Measurements from ENCODE around the gene TMEM207. TPM values are rescaled to one million over a fixed set of nuclear protein-coding genes. Genes with fewer than 3 reads are reported as not detected.

TMEM207 gene
- polyA plus RNA-seq, 1 experiment, result not detected

GRCh38 chr3:190436331-190436730, 13.4 kb downstream of the TMEM207 start:
- TF ChIP-seq CTCF (IDR thresholded peaks at IDR 0.05; ENCODE audit: low read depth, low read length), result no peak
- ChIA-PET CTCF (no interaction called here), POLR2A (no interaction called here)
- no peak overlapping the region for H3K27ac ChIP-seq (ENCODE audit: low read depth, low read length)
- H3K9me3 ChIP-seq (ENCODE audit: control insufficient read depth, insufficient read depth, low read length), result peaks cover 3% of the 10 kb centered on the region
- H3K4me3 ChIP-seq (ENCODE audit: low read depth, low read length), result no peak overlapping the region
- no peak for DNase-seq (ENCODE audit: low read depth, low spot score)
- no peaks in the 10 kb centered on the region for H3K27me3 ChIP-seq (ENCODE audit: control insufficient read depth, insufficient read depth, low read length)

- CTCF ChIA-PET, result no interaction called here
- no peak overlapping the region for H3K4me3 ChIP-seq (ENCODE audit: low read depth, low read length)
- POLR2A ChIA-PET, result no interaction called here
- H3K9me3 ChIP-seq (ENCODE audit: control insufficient read depth, insufficient read depth, low read length), result peaks cover 3% of the 10 kb centered on the region
- no peak for TF ChIP-seq CTCF (IDR thresholded peaks at IDR 0.05; ENCODE audit: low read depth, low read length)
- no peak for DNase-seq (ENCODE audit: low read depth, low spot score)
- H3K27me3 ChIP-seq (ENCODE audit: control insufficient read depth, insufficient read depth, low read length), result no peaks in the 10 kb centered on the region
- H3K27ac ChIP-seq (ENCODE audit: low read depth, low read length), result no peak overlapping the region
These were observed 14.1 kb downstream of the TMEM207 start for GRCh38 chr3:190435618-190436017.

- CTCF ChIA-PET, result no interaction called here
- no peak overlapping the region for H3K4me3 ChIP-seq (ENCODE audit: low read depth, low read length)
- DNase-seq (ENCODE audit: low read depth, low spot score), result no peak
- no peak for TF ChIP-seq CTCF (IDR thresholded peaks at IDR 0.05; ENCODE audit: low read depth, low read length)
- no peaks in the 10 kb centered on the region for H3K27me3 ChIP-seq (ENCODE audit: control insufficient read depth, insufficient read depth, low read length)
- no peak overlapping the region for H3K27ac ChIP-seq (ENCODE audit: low read depth, low read length)
- POLR2A ChIA-PET, result no interaction called here
- H3K9me3 ChIP-seq (ENCODE audit: control insufficient read depth, insufficient read depth, low read length), result peaks cover 3% of the 10 kb centered on the region
These were observed 16.1 kb downstream of the TMEM207 start for GRCh38 chr3:190433626-190434025.

GRCh38 chr3:190432216-190432615, 17.5 kb downstream of the TMEM207 start:
- Histone ChIP-seq H3K27ac (ENCODE audit: low read depth, low read length) (no peak overlapping the region), H3K9me3 (ENCODE audit: control insufficient read depth, insufficient read depth, low read length) (peaks cover 3% of the 10 kb centered on the region; the same call in 1 of the 2 replicates), H3K4me3 (ENCODE audit: low read depth, low read length) (no peak overlapping the region), H3K27me3 (ENCODE audit: control insufficient read depth, insufficient read depth, low read length) (no peaks in the 10 kb centered on the region)
- CTCF ChIA-PET, result interaction anchor here (0.6 to 1.4 kb wide), 4 partner anchors 11 to 471 kb away, joined by 3 to 4 read pairs (median 3); no protein-coding TSS in a partner anchor
- no peak for DNase-seq (ENCODE audit: low read depth, low spot score)
- no peak for TF ChIP-seq CTCF (IDR thresholded peaks at IDR 0.05; ENCODE audit: low read depth, low read length)
- POLR2A ChIA-PET, result no interaction called here

- ChIA-PET POLR2A (no interaction called here), CTCF (interaction anchor here (0.6 kb wide), 2 partner anchors 13 to 266 kb away, joined by 3 to 4 read pairs; no protein-coding TSS in a partner anchor)
- Histone ChIP-seq H3K4me3 (ENCODE audit: low read depth, low read length) (no peak overlapping the region), H3K27me3 (ENCODE audit: control insufficient read depth, insufficient read depth, low read length) (no peaks in the 10 kb centered on the region), H3K27ac (ENCODE audit: low read depth, low read length) (no peak overlapping the region), H3K9me3 (ENCODE audit: control insufficient read depth, insufficient read depth, low read length) (peaks cover 3% of the 10 kb centered on the region; the same call in 1 of the 2 replicates)
- no peak for TF ChIP-seq CTCF (IDR thresholded peaks at IDR 0.05; ENCODE audit: low read depth, low read length)
- DNase-seq (ENCODE audit: low read depth, low spot score), result no peak
These were observed 18.8 kb downstream of the TMEM207 start for GRCh38 chr3:190430906-190431305.

Measured in AG04450 (cell line).